Middle frontal gyrus (tissue), 1 donor: ENCODE data around the gene NRM.
A peak's percentile ranks its signal among the peaks of the same experiment; 100 is the strongest.

ENCODE experiments used
- DNase-seq: peaks from one replicate; pipeline ENCODE4 v3.0.0-alpha.2; 2015; ENCODE audit warnings: low spot score; ENCODE audit errors: extremely low spot score

NRM gene

GRCh38 chr6:30689022-30689865, 1.5 kb downstream of the NRM start:
- DNase-seq: no peak

GRCh38 chr6:30688569-30688968, 2.2 kb downstream of the NRM start:
- no peak for DNase-seq

DNA sequence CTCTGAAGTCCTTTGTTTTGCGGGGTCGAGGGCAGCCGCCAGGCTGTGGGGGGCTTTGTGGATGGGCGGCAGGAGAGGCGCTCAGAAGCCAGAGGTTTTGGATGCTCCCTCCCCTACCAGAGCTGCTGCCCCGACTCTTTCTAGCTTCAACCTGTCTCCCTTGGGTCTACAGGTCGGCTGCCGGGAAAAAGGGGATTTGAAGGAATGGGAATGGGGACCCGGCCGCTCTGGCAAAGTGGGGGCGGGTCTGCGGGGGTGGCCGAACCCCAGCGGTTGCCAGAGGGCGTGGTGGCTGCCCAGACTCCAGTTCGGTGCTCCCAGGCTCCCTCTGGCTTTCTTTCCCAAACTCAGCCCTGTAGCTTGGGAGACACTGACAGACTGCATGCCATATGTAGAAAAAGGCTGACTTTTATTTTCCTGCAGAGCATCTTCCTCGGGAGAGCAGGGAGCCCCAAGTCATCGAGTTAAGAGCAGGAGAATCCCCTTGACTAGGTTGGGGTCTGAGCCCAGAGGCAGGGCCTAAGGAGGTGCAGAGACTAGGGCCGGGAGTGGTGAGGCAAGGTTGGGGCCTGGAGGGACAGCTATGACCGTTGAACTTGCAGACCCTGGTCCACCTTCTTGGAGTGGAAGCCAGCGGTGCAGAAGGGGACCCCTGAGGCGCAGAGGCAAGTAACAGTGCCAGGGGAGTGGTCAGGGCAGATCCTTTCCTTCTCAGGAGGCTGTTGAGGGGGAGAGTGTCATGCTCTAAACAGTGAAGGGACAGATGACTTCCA, 2.9 kb downstream of the NRM start:
- no peak for DNase-seq

DNA sequence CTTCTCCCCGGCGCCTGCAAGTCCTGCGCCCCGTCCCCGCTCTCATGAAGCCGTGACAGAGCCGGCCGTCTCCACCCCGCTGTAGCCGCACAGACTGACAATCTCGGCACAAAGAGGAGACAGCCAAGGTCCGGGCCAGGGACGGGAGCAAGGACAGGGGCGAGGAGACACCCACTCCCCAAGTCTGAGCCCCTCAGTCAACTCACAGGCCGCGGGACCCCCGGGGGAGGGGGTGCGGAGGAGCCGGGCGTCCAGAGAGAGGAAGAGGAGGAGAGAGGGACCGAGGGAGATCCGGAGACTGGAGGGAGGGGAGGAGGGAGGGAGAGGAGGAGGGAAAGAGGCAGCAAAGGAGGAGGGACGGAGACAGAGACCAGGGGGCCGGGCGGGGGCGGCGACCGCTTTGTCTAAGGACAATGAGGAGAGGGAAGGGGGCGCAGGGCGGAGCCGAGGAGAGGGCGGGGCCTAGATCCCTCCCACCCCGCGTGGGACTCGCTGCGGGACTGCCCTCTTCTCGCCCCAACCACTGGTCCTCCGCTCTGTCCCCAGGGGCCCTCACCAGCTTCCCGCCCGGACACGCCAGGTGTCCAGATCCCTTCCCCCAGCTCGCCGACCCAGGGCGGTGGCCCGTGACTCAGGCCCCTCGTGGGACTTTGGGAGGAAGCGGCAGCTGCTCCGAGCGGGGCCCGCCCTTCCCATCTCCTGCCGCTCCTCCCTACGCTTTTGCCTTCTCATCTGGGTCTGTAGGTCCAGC, 3.7 kb downstream of the NRM start:
- no peak for DNase-seq

DNA sequence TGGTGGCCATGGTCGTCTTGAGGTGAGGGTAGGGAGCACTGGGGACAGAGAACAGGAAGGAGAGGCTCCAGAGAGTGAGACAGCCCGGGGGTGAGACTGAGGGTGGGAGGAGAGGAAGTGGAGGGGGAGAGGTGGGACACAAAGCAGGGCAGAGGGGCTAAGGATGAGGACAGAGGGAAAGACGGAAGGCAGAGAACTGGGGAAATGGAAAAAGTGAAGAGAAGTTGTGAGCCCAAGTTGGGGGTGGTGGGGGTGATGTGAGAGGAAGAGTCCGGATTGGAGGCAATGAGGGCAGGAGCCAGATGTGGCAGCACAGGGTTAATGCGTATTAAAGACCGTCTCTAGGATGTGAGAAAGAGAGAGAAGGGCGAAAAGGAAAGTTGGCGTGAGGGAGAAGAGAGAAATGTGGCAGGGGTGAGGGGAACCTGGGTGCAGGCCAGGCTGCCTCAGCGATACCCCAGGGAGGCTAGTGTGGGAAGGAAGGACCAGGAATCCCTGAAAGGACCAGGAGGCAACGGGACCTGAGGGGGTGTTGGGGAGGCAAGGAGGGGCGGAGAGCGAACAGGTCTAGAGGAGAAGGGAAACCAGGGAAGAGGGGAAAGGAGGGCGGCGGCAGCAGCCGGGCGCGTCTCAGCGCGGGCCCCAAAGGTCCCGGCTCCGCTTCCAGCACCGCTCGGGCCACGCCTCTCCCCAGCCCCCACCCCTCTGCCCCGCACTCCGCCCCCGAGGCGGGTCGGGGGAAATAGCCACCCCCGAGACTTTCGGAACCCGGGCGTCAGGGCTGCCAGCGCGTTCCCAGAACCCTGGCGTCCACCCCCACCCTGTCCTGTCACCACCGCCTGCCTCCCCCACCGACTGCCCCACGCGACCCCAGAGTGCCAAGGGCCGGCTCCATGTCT, 4.5 kb downstream of the NRM start, which contains the start of gene PPP1R18:
TSS of gene PPP1R18 (minus strand) at position 637 of the 899 bp plus-strand sequence. CDS start at position 10, 627 bp downstream.
- no peak for DNase-seq

DNA sequence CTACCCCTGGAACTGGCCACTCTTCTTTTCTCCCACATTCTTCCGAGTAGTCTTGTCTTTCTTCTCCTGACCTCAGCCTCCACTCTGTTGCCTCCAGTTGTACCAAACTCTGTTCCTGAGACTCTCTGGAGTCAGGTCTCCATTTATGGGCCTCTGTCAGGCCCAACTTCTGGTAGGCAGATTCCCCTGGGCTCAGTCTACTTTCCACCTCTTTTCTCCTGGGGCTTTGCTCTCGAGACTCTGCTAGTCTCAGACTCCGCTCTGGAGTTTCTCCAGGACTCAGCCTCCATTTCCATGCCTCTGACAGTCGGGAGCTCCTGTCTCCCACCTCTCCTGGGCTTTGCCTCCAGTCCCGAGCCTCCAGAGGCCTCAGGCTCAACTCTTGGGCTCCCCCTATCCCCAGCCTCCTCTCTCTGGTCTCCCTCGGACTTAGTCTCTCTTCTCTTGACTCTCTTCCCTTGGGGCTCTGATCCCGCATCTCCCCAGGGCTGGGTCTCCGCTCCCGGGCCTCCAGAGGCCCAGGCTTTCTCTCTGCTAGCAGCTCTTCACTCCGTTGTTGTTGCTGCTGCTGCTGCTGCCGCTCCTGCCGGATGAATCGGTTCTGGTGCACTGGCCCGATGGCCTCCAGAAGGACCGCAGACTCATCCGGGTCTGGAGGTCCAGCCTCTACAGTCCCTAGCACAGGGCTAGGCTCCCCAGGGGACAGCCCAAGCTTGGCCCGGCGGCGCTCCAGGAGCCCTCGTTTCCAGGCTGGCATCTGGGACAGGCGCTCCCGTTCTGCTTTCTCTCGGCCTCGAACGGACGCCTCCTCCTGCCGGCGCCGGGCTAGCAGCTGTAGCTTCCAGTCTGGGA, 5.4 kb downstream of the NRM start:
- no peak for DNase-seq

GRCh38 chr6:30684386-30685156, 6.2 kb downstream of the NRM start:
- DNase-seq: no peak

DNA sequence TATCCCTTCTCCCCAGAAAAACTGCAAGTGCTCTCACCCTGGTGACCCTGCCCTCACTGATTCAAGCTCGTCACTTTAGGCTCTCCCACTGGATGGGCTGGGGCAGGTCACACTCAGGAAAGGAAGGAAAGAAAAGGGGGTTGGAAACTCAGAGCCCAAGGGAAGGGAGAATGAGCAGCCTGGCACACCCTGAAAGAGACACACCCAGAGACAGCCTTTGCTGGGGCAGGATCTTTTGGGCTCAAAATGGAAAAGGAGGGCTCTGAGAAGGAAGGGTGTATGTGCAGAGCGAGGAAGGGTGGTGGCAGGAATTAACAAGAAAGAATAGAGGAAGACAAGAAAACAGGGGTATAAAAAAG, 6.8 kb downstream of the NRM start:
- DNase-seq: no peak

DNA sequence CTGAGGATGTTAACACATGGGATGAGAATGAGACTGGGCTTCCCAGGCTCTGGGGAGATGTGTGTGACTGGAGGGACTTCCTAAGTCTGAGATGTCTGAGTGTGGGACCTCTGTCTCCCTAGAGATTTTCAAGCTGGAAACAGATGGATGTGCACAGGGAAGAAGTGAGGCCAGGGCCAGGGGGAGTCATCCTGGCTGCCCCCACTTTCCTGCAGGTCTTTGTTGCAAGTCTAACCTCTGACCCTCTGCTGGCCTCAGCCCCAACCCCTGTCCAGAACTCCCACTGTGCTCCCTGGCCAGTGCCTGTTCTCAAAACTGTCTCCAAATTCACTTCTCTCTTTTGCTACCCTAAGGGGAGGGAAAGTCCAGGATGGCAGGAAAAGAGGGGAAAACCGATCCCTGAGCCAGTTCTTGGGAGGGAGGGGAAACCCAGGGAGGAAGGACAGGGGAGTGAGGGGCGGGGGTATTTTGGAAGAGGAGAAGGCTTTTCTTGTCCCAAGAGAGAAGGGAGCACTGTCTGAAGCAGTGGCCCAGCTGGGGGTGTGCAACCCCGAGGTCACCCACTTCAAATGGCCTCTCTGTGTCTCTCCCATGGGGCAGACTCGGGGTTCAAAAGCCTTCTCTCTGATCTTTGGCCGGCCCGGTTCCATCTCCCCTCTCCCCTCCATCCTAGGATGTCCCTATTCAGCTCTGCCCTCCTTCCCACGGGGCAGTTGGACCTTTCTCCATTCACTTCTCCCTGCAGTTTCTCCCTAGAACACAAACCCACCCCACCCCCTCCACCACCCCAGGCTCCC, 7.4 kb downstream of the NRM start:
- no peak for DNase-seq

GRCh38 chr6:30682143-30683117, 8.4 kb downstream of the NRM start:
- no peak for DNase-seq

GRCh38 chr6:30681766-30682142, 9.0 kb downstream of the NRM start:
- DNase-seq: no peak

GRCh38 chr6:30679765-30680535, 10.8 kb downstream of the NRM start:
- no peak for DNase-seq

- DNase-seq: peak; percentile 50
Observed at GRCh38 chr6:30678964-30679726, 11.6 kb downstream of the NRM start.

- no peak for DNase-seq
Observed at GRCh38 chr6:30676660-30677285, 14.0 kb downstream of the NRM start.
